GM12878 (cell line): ENCODE measurements around the gene SLC39A8. TPM values are rescaled to one million over a fixed set of nuclear protein-coding genes. Genes with fewer than 3 reads are reported as not detected.

Experiments
- ATAC-seq: fragments of 200-7000 bp; cut with Tn5 transposase; 3 replicates; pipeline ENCODE4 v1.9.1; 2020; ENCODE audit warnings: mild to moderate bottlenecking, moderate library complexity
- BruUV-seq: library from RNA; stranded (reverse); fragments of 400-500 nt; replicated peaks from 2 replicates; lab custom pipeline; 2021; lab: Mats Ljungman, UMichigan
- CTCF ChIA-PET: fragments of 300-600 bp; sonication (Branson Sonifier 250); formaldehyde crosslinking; extraction: SDS; loops from one replicate; lab custom pipeline; 2021; ENCODE audit warnings: inconsistent platforms; lab: Yijun Ruan, JAX
- POLR2A ChIA-PET: fragments of 350-600 bp; formaldehyde crosslinking; extraction: SDS; loops from one replicate; lab custom pipeline; 2021; ENCODE audit warnings: inconsistent platforms; lab: Charles Lee
- RAD21 ChIA-PET: fragments of 300-600 bp; sonication (Branson Sonifier 250); formaldehyde crosslinking; loops from one replicate; lab custom pipeline; 2023; ENCODE audit warnings: antibody characterized with exemption; ENCODE audit not compliant: unreplicated experiment; lab: Charles Lee
- SMC1A ChIA-PET: fragments of 300-600 bp; sonication (Branson Sonifier 250); formaldehyde crosslinking; loops from one replicate; lab custom pipeline; 2023; ENCODE audit not compliant: unreplicated experiment, uncharacterized antibody; lab: Charles Lee
- DNase-seq: peaks from one replicate; pipeline ENCODE4 v3.0.0-alpha.2; 2011; ENCODE audit warnings: low read depth, low spot score
- FAIRE-seq: peaks from 3 replicates; lab custom pipeline; 2011; peaks lifted over from hg19 to GRCh38; lab: Jason Lieb, UNC
- H2AFZ ChIP-seq: 2 replicates; pipeline ENCODE4 v1.6.0; 2011; ENCODE audit warnings: low read depth, low read length, control low read depth; ENCODE audit not compliant: control insufficient read depth
- H3K27ac ChIP-seq: 2 replicates; pipeline ENCODE4 v1.5.1; 2011; ENCODE audit warnings: control low read depth; ENCODE audit not compliant: control insufficient read depth, insufficient read depth
- H3K27me3 ChIP-seq, 2 experiments: replicated peaks in 1 of 2; 2 replicates each; pipeline versions ENCODE4 v1.6.0 to v1.6.1; 2011; ENCODE audit warnings: low read length in 1 of 2; ENCODE audit not compliant: control insufficient read depth in 2 of 2, insufficient read depth in 2 of 2
- H3K36me3 ChIP-seq, 2 experiments: 2 replicates each; pipeline ENCODE4 v1.5.1; 2011; ENCODE audit warnings: low read length in 1 of 2; ENCODE audit not compliant: control insufficient read depth in 2 of 2, insufficient read depth in 2 of 2
- H3K4me1 ChIP-seq: 2 replicates; pipeline ENCODE4 v1.6.1; 2011; ENCODE audit warnings: mild to moderate bottlenecking, low read length, moderate library complexity, mixed read lengths; ENCODE audit not compliant: control insufficient read depth, insufficient read depth
- H3K4me2 ChIP-seq: 2 replicates; pipeline ENCODE4 v1.6.0; 2011; ENCODE audit warnings: control low read depth; ENCODE audit not compliant: control insufficient read depth, insufficient read depth
- H3K4me3 ChIP-seq: fragments of 200-600 bp; sonication (generic); 2 replicates; pipeline ENCODE4 v1.5.1; 2016
- H3K79me2 ChIP-seq: 2 replicates; pipeline ENCODE4 v1.6.0; 2011; ENCODE audit warnings: low read length; ENCODE audit not compliant: control insufficient read depth, insufficient read depth
- H3K9ac ChIP-seq: 2 replicates; pipeline ENCODE4 v1.8.0; 2011; ENCODE audit warnings: low read length, control low read depth, mixed read lengths; ENCODE audit not compliant: control insufficient read depth, insufficient read depth
- H3K9me3 ChIP-seq: replicated peaks from 3 replicates; pipeline ENCODE4 v1.5.1; 2011; ENCODE audit warnings: mild to moderate bottlenecking, low read length; ENCODE audit not compliant: control insufficient read depth, insufficient read depth
- H4K20me1 ChIP-seq: 2 replicates; pipeline ENCODE4 v1.6.0; 2011; ENCODE audit not compliant: control insufficient read depth, insufficient read depth
- ATF3 ChIP-seq: IDR thresholded peaks from 2 replicates; pipeline ENCODE4 v1.6.1; 2011; ENCODE audit warnings: low read depth, mild to moderate bottlenecking, low read length, moderate library complexity, borderline replicate concordance; ENCODE audit errors: extremely low read depth
- BCLAF1 ChIP-seq: fragments of 450-650 bp; IDR thresholded peaks from 2 replicates; pipeline ENCODE4 v1.6.1; 2017; ENCODE audit warnings: antibody characterized with exemption, mild to moderate bottlenecking, moderate library complexity
- BMI1 ChIP-seq: fragments of 450-650 bp; IDR thresholded peaks from 2 replicates; pipeline ENCODE4 v1.6.1; 2016; ENCODE audit warnings: mild to moderate bottlenecking, moderate library complexity, borderline replicate concordance
- CREM ChIP-seq: IDR thresholded peaks from 2 replicates; pipeline ENCODE4 v1.6.1; 2014; ENCODE audit warnings: antibody characterized with exemption, low read depth
- EED ChIP-seq: sonication (generic); IDR thresholded peaks from 2 replicates; pipeline ENCODE4 v1.6.1; 2016; ENCODE audit warnings: antibody characterized with exemption, low read depth
- KDM1A ChIP-seq: fragments of 200-600 bp; sonication (generic); IDR thresholded peaks from 2 replicates; pipeline ENCODE4 v1.6.1; 2016; ENCODE audit warnings: borderline replicate concordance
- MXI1 ChIP-seq: fragments of 150-350 bp; IDR thresholded peaks from 2 replicates; pipeline ENCODE4 v1.6.1; 2011; ENCODE audit warnings: low read depth, mild to moderate bottlenecking, inconsistent platforms, low read length, improper control_type of control experiment
- NFXL1 ChIP-seq: fragments of 450-650 bp; IDR thresholded peaks from 2 replicates; pipeline ENCODE4 v1.6.1; 2017; ENCODE audit warnings: antibody characterized with exemption, mild to moderate bottlenecking, borderline replicate concordance
- NFYA ChIP-seq: IDR thresholded peaks from 2 replicates; pipeline ENCODE4 v1.6.1; 2011; ENCODE audit warnings: low read depth, mild to moderate bottlenecking, low read length, improper control_type of control experiment, borderline replicate concordance
- RAD21 ChIP-seq: IDR thresholded peaks from 2 replicates; pipeline ENCODE4 v1.6.1; 2011; ENCODE audit warnings: mild to moderate bottlenecking, low read depth, low read length, moderate library complexity; ENCODE audit not compliant: insufficient read depth
- SIX5 ChIP-seq: IDR thresholded peaks from 2 replicates; pipeline ENCODE4 v1.6.1; 2011; ENCODE audit warnings: mild to moderate bottlenecking, low read depth, low read length, moderate library complexity; ENCODE audit not compliant: severe bottlenecking
- TCF7 ChIP-seq: IDR thresholded peaks from 2 replicates; pipeline ENCODE4 v1.6.1; 2014; ENCODE audit warnings: antibody characterized with exemption, borderline replicate concordance
- YBX1 ChIP-seq: fragments of 450-650 bp; IDR thresholded peaks from 2 replicates; pipeline ENCODE4 v1.6.1; 2016; ENCODE audit warnings: antibody characterized with exemption
- in situ Hi-C: fragments of 300-500 bp; cut with MboI; formaldehyde crosslinking; loops from 9 replicates; pipeline ENCODE4 v1.14.3; 2018; ENCODE audit warnings: mixed read lengths
- intact Hi-C: fragments of 100-400 bp; cut with micrococcal nuclease; formaldehyde crosslinking; loops from one replicate; pipeline ENCODE4 v1.14.2; 2022; ENCODE audit not compliant: unreplicated experiment
- polyA plus RNA-seq, 11 experiments: library from polyadenylated mRNA; depleted of rRNA in 4 of 11; unstranded in 6 of 11; stranded (reverse) in 5 of 11; fragments of >200 nt; fragmentation: Nextera tagmentation in 4 of 11; fragmentation: Illumina TruSeq in 1 of 11; extraction: Ambion mirVana in 4 of 11; extraction: Trizol in 1 of 11; gene quantifications; 1 replicate in 1 of 11; 2 replicates in 10 of 11; pipeline versions ENCODE4 v1.2.1 to v1.2.3, GENCODE V29; 2011 to 2016; ENCODE audit warnings: inconsistent platforms in 2 of 11, missing spikeins in 2 of 11, low read depth in 1 of 11
- total RNA-seq, 4 experiments: library from RNA; depleted of rRNA in 3 of 4; stranded (reverse); fragments of >200 nt in 3 of 4; fragmentation: Illumina TruSeq in 1 of 4; extraction: Trizol in 1 of 4; gene quantifications; 2 replicates each; pipeline versions ENCODE4 v1.2.1 to v1.2.3, GENCODE V29; 2013 to 2021
- TF ChIP-seq, protein P1 (sequence below): fragments of 450-650 bp; IDR thresholded peaks from 2 replicates; pipeline ENCODE4 v1.6.1; 2018; ENCODE audit warnings: mild to moderate bottlenecking, low read depth, moderate library complexity; ENCODE audit not compliant: partially characterized antibody

Gene SLC39A8
- total and polyA plus RNA-seq, 10 of the 15 experiments (the other 5 are each of a cell fraction or from before 2014, with no cell fraction given): 7.9 to 47.8 (median 32.8) TPM

DNA sequence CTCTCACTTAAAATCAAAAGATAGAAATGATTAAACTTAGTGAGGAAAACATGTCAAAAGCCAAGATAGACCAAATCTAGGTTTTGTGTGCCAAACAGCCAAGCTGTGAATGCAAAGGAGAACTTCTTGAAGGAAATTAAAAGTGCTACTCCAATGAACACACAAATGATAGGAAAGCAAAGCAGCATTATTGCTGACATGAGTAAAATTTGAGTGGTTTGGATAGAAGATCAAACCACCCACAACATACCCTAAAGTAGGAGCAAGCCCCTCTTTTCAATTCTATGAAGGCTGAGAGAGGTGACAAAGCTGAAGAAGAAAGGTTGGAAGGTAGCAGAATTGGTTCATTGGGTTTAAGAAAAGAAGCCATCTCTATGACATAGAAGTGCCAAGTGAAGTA lies 56.8 kb downstream of the SLC39A8 start:
- FAIRE-seq (no peak), ATAC-seq (no peak), DNase-seq (no peak)
- intact Hi-C loops (no loop called here), in situ Hi-C loops (no loop called here)
- H3K4me3 ChIP-seq: no peak overlapping the region
- H3K79me2 ChIP-seq: no peaks in the 10 kb centered on the region
- H4K20me1 ChIP-seq: no peaks in the 10 kb centered on the region
- RAD21 ChIA-PET: no interaction called here
- TF ChIP-seq, protein P1, sequence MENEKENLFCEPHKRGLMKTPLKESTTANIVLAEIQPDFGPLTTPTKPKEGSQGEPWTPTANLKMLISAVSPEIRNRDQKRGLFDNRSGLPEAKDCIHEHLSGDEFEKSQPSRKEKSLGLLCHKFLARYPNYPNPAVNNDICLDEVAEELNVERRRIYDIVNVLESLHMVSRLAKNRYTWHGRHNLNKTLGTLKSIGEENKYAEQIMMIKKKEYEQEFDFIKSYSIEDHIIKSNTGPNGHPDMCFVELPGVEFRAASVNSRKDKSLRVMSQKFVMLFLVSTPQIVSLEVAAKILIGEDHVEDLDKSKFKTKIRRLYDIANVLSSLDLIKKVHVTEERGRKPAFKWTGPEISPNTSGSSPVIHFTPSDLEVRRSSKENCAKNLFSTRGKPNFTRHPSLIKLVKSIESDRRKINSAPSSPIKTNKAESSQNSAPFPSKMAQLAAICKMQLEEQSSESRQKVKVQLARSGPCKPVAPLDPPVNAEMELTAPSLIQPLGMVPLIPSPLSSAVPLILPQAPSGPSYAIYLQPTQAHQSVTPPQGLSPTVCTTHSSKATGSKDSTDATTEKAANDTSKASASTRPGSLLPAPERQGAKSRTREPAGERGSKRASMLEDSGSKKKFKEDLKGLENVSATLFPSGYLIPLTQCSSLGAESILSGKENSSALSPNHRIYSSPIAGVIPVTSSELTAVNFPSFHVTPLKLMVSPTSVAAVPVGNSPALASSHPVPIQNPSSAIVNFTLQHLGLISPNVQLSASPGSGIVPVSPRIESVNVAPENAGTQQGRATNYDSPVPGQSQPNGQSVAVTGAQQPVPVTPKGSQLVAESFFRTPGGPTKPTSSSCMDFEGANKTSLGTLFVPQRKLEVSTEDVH: no peak
- no peak for TF ChIP-seq EED
- TF ChIP-seq SIX5: no peak
- TF ChIP-seq NFYA: no peak
- TF ChIP-seq TCF7: no peak
- no peak for TF ChIP-seq BMI1
- TF ChIP-seq YBX1: no peak
- TF ChIP-seq NFXL1: no peak
- no peak for TF ChIP-seq KDM1A
- TF ChIP-seq BCLAF1: no peak
- TF ChIP-seq ATF3: no peak
- no peak for TF ChIP-seq CREM
- no peak for TF ChIP-seq RAD21
- no peak for TF ChIP-seq MXI1
- H2AFZ ChIP-seq: no peak overlapping the region
- SMC1A ChIA-PET: interaction anchor here (0.9 to 1.8 kb wide), 4 partner anchors 10 to 47 kb away, joined by 3 to 4 read pairs (median 3); no protein-coding TSS in a partner anchor
- no peak overlapping the region for H3K4me2 ChIP-seq
- no peaks in the 10 kb centered on the region for H3K27me3 ChIP-seq
- H3K4me1 ChIP-seq: no peaks in the 10 kb centered on the region
- H3K9me3 ChIP-seq: no peaks in the 10 kb centered on the region
- no TSS peak for BruUV-seq
- CTCF ChIA-PET: no interaction called here
- no peaks in the 10 kb centered on the region for H3K36me3 ChIP-seq
- no peak overlapping the region for H3K9ac ChIP-seq
- POLR2A ChIA-PET: no interaction called here
- H3K27ac ChIP-seq: no peak overlapping the region
